HAP-1 (cell line): ENCODE data around the gene ZFYVE28.

ENCODE experiments used
- DNase-seq, 2 experiments: peaks; one replicate each; pipeline ENCODE4 v3.0.0-alpha.2; 2016 to 2020; ENCODE audit warnings: low spot score in 2 of 2
- H3K27me3 ChIP-seq: fragments of 250-450 bp; sonication (Bioruptor Pico); 2 replicates; pipeline ENCODE4 v1.5.1; 2020; ENCODE audit warnings: low read depth, mild to moderate bottlenecking, moderate library complexity
- H3K36me3 ChIP-seq: fragments of 250-450 bp; sonication (Bioruptor Pico); replicated peaks from 2 replicates; pipeline ENCODE4 v1.5.1; 2020; ENCODE audit warnings: mild to moderate bottlenecking
- H3K4me1 ChIP-seq: fragments of 250-450 bp; sonication (Bioruptor Pico); 2 replicates; pipeline ENCODE4 v1.5.1; 2020; ENCODE audit warnings: mild to moderate bottlenecking
- H3K4me3 ChIP-seq: fragments of 250-450 bp; sonication (Bioruptor Pico); 2 replicates; pipeline ENCODE4 v1.5.1; 2020; ENCODE audit warnings: mild to moderate bottlenecking, moderate library complexity
- H3K9me3 ChIP-seq: fragments of 250-450 bp; sonication (Bioruptor Pico); 2 replicates; pipeline ENCODE4 v1.5.1; 2020; ENCODE audit warnings: mild to moderate bottlenecking, moderate library complexity
- in situ Hi-C: fragments of 300-500 bp; cut with MboI; formaldehyde crosslinking; loops from 3 replicates; pipeline ENCODE4 v1.14.3; 2020; ENCODE audit warnings: low sequenced_read_pairs, inconsistent platforms, mixed read lengths

The ZFYVE28 gene

DNA sequence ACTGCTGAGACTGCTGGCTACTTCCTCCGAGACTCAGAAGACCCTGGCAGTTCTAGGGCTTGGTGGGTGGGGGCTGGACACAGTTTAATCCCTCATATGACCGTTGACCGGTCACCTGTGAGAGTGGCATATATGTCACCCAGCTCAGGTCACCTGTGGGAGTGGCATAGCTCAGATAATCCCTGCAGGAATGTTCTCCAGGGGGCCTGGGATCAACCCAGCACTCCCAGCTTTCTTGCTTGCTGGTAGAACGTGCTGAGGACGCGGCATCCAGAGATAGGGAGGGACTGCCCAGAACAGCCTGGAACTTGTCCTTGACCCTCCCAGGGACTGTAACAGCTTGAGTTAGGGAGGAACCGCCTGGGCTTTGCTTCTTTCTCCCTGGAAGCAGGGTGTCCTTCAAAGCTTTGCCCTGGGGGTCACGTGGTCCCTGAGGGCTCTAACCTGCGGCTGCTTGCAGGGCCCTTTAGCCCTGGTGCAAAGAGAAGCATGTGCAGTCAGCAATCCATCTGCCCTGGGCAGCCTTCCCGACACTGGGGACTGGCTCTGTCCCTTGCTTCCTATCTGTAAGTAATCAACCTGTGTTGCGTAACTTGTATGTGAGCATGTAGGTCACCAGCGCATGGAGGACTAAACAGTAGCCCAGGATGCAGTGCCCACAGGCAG is 55.3 kb downstream of the ZFYVE28 start:
- Histone ChIP-seq H3K9me3 (no peaks in the 10 kb centered on the region), H3K4me1 (no peaks in the 10 kb centered on the region), H3K4me3 (no peak overlapping the region), H3K36me3 (no peaks in the 10 kb centered on the region), H3K27me3 (no peaks in the 10 kb centered on the region)
- DNase-seq = no peak
- in situ Hi-C loops = no loop called here

DNA sequence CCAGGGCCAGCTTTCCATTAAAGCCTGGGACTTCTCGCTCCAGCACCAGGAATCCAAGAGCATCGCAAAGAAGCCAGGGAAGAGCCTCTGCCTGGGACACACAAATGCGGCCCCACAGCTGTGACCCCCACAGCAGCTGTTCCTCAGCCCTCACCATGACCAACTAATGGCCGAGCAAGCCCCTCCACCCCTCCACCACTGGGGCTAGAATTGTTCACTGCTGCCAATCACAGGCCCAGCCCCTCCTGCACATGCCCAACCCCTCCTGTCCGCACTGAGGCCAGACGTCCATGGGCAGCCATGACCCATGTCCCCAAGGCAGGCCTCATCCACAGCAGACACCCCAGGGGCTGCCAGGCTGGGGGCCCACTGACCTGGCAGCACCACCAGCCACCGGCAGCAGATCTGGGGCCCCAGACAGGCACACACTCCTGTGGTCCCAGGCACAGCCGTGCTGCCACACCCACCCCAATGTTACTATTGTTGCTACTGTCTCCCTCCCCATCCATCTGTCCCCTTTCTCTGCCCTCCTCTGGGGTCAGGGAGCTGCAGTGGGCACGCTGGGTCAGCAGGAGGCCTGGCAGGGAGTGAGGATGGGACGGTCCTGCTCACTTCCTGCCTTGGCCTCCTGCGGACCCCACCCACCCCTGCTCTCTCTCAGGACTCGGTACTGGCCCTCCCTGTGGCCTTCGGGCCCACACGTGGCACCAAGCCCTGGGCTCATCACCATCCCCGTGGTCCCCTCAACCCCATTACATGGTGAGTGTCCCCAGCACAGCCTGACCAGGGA is 56.0 kb downstream of the ZFYVE28 start:
- Histone ChIP-seq H3K4me1 (no peaks in the 10 kb centered on the region), H3K4me3 (no peak overlapping the region), H3K27me3 (no peaks in the 10 kb centered on the region), H3K36me3 (no peaks in the 10 kb centered on the region), H3K9me3 (no peaks in the 10 kb centered on the region)
- in situ Hi-C loops = no loop called here
- DNase-seq = no peak

DNA sequence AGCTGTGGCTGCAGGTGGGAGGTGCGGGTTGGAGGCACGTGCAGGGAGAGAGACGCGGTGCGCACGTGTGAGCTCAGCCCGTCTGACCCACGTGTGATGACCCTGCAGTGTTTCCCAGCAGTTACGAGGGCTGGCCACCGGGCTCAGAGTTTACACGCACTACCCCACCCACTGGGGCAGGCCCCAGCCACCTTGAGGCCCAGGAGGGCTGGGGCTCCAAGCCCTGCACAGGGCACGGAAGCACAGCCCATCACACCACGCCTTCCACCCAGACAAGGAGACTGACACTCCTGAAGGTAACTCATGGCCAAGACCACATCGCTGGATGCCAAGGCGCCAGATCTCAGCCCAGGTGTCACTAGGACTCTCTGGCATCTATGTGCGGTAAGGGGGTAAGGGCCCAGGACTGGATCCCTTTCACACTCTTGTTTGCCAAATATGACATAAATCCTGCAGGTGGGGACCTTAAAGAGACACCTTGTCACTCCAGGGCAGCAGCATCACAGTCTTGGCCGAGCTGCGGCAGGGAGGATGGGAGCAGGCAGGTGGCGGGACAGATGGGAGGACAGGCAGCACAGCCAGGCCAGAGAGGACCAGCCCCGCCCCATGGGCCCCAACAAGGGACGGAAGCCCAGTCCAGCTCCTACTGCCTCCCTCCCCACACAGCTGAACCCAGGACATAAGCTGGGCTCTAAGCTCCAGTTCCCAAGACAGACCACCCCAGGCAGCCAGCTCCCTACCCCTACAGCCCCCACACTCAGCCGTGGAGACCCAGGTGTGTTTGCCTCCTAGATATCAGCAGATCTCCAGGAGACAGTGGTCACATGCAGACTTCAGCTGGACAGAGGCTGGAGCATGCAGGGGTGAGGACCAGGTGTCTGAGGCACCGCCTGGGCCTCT is 56.8 kb downstream of the ZFYVE28 start:
- no peaks in the 10 kb centered on the region for H3K4me1 ChIP-seq
- no peaks in the 10 kb centered on the region for H3K36me3 ChIP-seq
- H3K27me3 ChIP-seq = no peaks in the 10 kb centered on the region
- in situ Hi-C loops = no loop called here
- no peak for DNase-seq
- H3K4me3 ChIP-seq = no peak overlapping the region
- H3K9me3 ChIP-seq = no peaks in the 10 kb centered on the region

DNA sequence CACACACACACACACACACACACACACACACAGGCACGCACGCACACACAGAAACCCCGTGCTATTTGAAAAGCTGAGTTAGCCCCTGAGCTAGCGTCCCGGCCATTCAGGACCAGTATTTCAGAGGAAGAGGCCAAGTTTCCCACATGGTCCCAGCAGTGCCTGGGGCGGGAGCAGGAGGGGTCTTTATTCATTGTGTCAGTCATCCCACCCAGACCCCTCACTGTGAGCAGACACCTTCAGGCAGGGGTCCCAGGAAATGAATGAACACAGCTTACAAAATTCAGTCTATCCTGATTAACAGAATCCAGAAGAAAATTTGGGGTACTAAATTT is 58.1 kb downstream of the ZFYVE28 start:
- no peak for DNase-seq
- Histone ChIP-seq H3K4me3 (no peak overlapping the region), H3K27me3 (no peaks in the 10 kb centered on the region), H3K36me3 (no peaks in the 10 kb centered on the region), H3K4me1 (no peaks in the 10 kb centered on the region), H3K9me3 (no peaks in the 10 kb centered on the region)
- in situ Hi-C loops = no loop called here

DNA sequence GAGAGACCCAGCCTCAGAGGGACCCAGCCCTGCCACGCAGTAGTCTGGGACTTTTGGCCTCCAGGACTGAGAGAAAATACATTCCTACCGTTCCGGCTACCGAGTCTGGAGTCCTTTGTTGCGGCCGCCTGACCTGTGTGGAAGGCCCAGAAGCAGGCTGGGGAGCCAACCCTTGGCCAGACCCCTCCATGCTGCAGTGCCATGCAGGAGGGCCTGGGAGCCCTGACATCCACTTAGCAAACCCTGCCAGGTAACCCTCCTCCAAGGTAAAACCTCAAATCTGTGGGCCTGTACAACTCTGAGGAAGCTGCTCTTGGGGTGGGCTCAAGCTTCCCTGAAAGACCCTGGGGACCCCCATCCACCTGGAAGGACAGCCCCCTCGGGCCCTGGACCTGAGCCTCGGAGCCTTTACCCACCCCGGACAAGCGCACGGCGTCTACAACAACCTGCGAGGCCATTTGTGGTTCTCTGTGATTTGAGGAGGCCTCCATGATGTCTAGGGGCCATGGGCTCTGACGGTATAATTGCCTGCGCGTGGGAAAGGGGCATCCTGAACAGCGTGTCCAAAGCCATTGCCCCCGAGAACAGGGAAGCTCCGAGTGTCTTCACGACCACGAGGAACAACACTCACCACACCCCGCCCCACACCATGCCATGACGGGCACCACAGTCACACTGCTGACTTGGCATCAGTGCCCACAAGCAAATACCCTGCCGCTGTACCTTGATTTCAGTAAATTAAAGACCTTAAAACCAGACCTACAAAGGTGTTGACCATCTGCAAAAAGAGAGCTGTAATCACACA is 58.7 kb downstream of the ZFYVE28 start:
- H3K9me3 ChIP-seq = no peaks in the 10 kb centered on the region
- no peak overlapping the region for H3K4me3 ChIP-seq
- DNase-seq = no peak
- no peaks in the 10 kb centered on the region for H3K4me1 ChIP-seq
- no peaks in the 10 kb centered on the region for H3K36me3 ChIP-seq
- in situ Hi-C loops = no loop called here
- no peaks in the 10 kb centered on the region for H3K27me3 ChIP-seq

DNA sequence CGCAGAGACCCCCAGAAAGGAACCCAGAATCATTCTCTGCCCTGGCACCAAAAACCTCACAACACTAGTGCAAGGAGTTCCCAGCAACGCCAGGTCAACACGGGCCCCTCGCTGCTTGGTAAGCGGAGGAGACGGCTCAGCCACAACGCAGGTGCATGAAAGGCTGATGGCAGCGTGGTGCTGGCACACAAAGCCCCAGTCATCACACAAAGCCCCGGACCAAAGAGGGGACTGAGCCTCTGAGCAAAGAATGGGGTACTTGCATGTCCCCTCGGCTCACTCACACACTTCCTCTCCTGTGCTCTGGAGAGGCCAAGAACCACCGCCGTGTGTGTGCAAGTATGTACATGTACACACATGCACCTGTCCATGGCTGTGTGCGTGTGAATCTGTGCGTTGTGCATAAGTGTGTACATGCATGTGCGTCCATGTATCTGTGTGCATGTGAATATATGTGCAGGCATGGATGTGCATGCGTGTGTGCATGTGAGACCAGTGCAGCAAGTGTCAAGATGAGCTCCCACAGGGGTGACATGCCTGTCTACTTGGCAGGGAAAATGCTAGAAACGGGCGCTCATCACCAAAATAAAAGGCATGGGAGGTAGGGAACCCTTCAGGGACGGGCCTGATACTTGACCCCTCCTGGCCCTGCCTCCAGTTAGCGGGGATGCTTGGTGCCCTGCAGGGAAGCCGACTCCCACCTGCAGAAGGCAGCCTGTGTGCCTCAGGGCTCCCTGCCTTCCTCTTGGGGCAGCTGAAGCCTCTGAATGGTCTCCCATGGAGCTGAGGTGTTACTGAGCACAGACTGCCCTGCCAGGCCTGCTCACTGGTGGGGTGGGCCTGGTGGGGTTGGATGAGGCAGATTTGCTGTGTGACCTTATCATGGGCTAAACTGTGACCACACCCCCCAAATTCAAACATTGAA is 60.4 kb downstream of the ZFYVE28 start:
- Histone ChIP-seq H3K9me3 (no peaks in the 10 kb centered on the region), H3K4me3 (no peak overlapping the region), H3K36me3 (no peaks in the 10 kb centered on the region), H3K27me3 (no peaks in the 10 kb centered on the region), H3K4me1 (no peaks in the 10 kb centered on the region)
- in situ Hi-C loops = no loop called here
- DNase-seq = no peak

DNA sequence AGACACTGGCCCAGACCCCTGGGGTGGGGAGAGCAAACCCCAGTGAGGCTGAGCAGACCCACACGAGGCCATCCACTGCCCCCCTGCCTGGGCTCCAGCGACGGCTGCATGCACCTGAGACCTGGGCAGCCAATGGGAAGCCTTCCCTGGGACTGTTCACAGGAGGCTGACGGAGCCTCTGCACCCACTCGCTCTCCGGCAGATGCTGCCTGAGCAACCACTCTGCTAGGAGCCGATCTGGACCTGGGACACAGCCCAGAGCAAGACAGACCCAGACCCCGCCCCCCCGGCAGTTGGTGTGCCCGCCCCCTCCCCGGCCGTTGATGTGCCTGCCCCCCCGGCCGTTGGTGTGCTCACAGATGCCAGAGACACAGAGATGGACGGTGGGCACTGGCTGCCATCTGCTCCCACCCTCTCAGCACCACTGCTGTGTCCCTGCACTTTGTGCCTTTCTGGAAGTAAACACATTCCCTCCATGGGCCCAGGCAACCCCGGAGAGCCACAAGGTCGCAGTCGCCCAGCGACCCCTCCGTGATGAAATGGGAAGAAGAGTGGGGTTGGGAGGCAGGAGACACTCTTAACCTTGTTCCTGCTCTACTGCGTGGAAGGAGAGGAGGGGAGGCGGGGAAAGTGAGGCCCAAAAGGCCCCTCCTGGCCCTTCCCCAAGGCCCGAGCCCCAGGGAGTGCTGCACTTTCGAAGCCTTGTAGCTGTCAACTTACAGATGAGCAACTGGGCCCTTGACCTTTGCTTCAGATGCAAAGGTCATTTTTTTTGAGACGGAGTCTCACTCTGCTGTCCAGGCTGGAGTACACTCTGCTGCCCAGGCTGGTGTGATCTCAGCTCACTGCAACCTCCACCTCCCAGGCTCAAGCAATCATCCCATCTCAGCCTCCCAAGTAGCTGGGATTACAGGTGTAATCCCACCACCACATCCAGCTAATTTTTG is 62.0 kb downstream of the ZFYVE28 start:
- Histone ChIP-seq H3K4me3 (no peak overlapping the region), H3K27me3 (no peaks in the 10 kb centered on the region), H3K36me3 (no peaks in the 10 kb centered on the region), H3K9me3 (no peaks in the 10 kb centered on the region), H3K4me1 (no peaks in the 10 kb centered on the region)
- no peak for DNase-seq
- in situ Hi-C loops = no loop called here

DNA sequence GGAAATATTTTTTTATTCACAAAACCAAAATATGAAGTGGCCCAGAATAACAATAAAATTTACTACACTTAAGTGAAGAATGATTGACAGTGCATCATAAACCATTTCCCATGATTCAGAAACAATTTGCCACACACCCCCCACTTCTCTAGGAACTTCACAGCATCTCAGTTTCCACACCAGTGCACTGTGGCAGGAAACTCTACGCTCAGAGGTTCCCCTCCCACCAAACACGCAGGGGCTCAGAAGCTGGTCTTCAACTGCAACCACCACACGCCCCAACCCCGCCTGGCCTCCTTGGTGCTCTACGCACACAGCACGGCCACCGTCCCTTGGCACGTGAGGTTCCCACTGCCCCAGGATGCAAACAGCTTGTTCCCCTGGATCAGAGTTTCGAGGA is 63.7 kb downstream of the ZFYVE28 start:
- Histone ChIP-seq H3K4me3 (no peak overlapping the region), H3K27me3 (no peaks in the 10 kb centered on the region), H3K4me1 (no peaks in the 10 kb centered on the region), H3K36me3 (no peaks in the 10 kb centered on the region), H3K9me3 (no peaks in the 10 kb centered on the region)
- DNase-seq = no peak
- in situ Hi-C loops = no loop called here

DNA sequence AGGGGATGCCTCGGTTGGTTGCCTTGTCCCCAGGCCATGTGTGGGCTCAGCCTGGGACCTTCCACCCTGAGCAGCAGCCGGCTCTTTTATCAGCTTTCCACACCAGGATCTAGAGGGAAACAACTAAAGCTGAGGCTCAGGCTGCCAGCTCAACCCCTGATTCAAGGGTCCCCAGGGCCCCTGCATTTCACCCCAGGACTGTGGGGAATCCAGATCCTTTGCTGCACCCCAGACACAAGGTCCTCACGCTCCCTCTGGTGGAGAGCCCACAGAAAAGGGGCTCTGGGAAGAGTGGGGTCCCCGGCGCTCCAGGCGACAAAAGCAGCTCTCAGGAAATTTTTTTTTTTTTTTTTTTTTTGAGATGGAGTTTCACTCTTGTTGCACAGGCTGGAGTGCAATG is 64.3 kb downstream of the ZFYVE28 start:
- Histone ChIP-seq H3K4me1 (no peaks in the 10 kb centered on the region), H3K27me3 (no peaks in the 10 kb centered on the region), H3K4me3 (no peak overlapping the region), H3K9me3 (no peaks in the 10 kb centered on the region), H3K36me3 (no peaks in the 10 kb centered on the region)
- in situ Hi-C loops = no loop called here
- DNase-seq = no peak

DNA sequence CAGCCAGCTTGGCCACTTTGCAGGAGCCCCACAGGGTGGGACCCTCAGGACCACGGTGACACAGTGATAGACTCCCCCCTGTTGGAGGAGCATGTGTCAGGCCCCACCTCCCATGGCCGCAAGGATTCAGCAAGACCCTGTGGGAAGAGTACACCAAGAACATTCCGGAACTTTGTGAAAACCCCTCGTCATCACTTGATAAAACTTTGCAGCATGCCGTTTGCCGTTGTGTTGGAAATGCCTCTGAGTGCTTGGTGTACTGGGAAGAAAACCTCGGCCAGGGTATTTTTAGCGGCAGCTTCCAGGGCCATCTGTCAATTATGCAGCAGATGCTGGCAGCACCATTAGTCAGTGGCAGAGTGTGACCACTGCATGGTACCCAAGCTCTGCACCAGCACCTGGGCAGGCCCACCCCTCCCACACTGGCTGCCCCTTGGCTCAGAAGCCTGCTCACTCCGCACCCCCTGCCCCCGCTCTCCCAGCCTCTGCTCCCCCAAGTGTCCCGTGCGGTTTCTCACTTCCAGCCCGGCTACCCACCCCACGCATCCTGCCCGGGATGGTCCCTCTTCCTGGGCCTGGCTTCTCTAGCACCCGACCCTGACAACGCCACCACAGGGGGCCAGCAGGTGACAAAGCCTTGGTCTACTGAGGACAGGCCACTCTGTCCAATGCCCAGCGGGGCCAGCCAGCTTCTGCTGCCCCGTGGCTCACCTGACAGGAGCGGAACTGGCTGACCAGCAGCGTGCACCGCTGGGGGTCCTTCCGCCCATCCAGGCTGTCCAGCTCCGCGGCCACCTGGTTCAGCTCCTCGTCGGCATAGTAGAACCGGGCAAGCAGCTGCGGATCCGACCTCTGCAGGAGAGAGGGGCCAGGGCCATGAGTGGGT is 65.0 kb downstream of the ZFYVE28 start:
- H3K4me1 ChIP-seq = no peaks in the 10 kb centered on the region
- no peaks in the 10 kb centered on the region for H3K36me3 ChIP-seq
- no peaks in the 10 kb centered on the region for H3K27me3 ChIP-seq
- H3K4me3 ChIP-seq = no peak overlapping the region
- H3K9me3 ChIP-seq = no peaks in the 10 kb centered on the region
- in situ Hi-C loops = no loop called here
- DNase-seq = no peak

DNA sequence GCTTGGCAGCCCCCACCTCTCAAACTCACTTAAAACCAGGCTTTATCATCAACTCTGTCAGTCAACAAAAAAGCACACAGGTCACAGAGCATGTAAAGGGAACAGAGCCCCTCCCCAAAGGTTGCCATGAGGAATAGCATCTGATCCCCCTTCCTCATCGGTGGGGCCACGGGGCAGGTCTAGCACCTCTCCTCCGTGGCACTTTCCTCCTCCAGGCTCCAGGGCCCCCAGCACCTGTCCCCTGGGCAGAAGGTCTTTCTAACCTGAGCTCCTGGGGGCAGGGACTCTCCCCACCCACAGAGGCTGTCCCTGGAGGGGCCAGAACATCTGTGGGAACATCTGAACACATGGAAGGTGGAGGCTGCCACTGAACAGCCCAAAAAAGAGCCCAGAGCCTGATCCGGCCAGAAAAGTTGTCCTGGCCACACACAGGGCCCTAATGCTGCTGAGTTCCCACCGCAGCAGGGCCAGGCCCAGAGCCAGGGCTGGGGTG is 65.7 kb downstream of the ZFYVE28 start:
- no peak for DNase-seq
- in situ Hi-C loops = no loop called here
- no peaks in the 10 kb centered on the region for H3K36me3 ChIP-seq

More for the DNA sequence above, 65.7 kb downstream of the ZFYVE28 start:
- Histone ChIP-seq H3K27me3 (no peaks in the 10 kb centered on the region), H3K4me1 (no peaks in the 10 kb centered on the region), H3K9me3 (no peaks in the 10 kb centered on the region), H3K4me3 (no peak overlapping the region)
